HG03439 (cell line): Measurements from ENCODE around the gene RNF146.
A peak's percentile ranks its signal among the peaks of the same experiment; 100 is the strongest.
"Not testable (repeated sequence)": the region's sequence is repeated elsewhere in the genome, so short reads cannot be mapped to it uniquely, and the experiment has no call there.

Experiments
- ATAC-seq: cut with Tn5 transposase; IDR thresholded peaks from one replicate; pipeline ENCODE4 v1.9.1; 2021; ENCODE audit warnings: mild to moderate bottlenecking, moderate library complexity; ENCODE audit not compliant: unreplicated experiment

Gene RNF146, protein sequence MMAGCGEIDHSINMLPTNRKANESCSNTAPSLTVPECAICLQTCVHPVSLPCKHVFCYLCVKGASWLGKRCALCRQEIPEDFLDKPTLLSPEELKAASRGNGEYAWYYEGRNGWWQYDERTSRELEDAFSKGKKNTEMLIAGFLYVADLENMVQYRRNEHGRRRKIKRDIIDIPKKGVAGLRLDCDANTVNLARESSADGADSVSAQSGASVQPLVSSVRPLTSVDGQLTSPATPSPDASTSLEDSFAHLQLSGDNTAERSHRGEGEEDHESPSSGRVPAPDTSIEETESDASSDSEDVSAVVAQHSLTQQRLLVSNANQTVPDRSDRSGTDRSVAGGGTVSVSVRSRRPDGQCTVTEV

GRCh38 chr6:127266178-127266891 lies at the start of gene RNF146:
RNF146 (plus strand) TSS chr6:127266864; CDS start chr6:127280339, 13,475 bp downstream.
- peak; percentile 88 for ATAC-seq

DNA sequence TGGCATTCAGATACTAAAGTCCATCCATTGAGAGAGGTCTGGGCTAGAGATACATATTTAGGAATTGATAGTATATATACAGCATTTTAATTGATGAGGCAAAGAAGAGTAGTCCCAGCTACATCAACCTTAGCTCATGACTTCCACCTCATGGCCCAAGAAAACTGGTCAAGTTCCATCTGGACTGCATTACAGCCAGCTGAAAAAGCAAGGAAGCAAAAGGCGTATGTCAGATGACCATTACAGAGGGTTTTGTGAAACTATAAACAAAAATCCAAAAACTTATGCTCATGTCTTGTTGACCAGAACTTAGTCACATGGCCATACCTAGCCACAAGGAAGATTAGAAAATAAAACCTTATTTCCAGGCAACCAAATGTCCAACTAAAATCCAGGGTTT lies 46.8 kb upstream of the RNF146 start:
- no peak for ATAC-seq

DNA sequence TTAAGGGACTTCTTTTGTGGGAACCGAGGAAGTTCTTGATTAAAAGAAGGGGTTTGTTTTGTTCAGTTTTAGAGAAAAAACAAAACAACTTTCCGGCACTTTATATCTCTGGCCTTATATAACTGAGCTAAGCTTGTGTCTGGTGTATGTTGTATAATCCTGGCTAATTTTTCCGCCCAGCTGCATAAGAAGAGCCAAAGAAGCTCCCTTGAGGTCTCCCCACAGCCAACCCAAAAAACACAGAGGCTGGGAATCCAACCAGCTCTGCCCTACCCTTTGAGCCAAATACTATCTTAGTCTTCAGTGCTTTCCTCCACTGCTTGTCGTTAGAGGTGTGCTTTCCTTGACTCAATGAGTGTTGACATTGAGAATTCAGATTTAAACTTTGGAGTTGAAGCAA lies 45.5 kb upstream of the RNF146 start:
- ATAC-seq: no peak

GRCh38 chr6:127222418-127222817 lies 44.2 kb upstream of the RNF146 start:
- no peak for ATAC-seq

DNA sequence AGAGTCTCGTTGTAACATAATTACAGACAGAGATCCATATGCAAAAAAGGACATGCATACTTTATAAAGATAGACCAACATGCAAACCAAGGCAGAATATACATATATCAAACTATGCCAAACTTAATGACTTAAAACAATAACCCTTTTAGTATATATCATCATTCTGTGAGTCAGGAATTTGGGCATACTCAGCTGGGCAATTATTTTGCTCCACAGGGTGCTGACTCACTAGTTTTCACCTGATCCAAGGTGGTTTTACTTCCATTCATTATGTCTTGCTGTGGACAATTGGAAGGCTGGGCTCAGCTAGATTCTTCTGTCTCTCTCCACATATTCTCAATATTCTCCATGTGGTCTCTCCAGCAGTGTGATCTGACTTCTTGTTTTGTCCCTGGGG lies 41.2 kb upstream of the RNF146 start:
- no peak for ATAC-seq

- ATAC-seq: not testable (repeated sequence)
Measured at GRCh38 chr6:127233819-127234218, 32.8 kb upstream of the RNF146 start.

DNA sequence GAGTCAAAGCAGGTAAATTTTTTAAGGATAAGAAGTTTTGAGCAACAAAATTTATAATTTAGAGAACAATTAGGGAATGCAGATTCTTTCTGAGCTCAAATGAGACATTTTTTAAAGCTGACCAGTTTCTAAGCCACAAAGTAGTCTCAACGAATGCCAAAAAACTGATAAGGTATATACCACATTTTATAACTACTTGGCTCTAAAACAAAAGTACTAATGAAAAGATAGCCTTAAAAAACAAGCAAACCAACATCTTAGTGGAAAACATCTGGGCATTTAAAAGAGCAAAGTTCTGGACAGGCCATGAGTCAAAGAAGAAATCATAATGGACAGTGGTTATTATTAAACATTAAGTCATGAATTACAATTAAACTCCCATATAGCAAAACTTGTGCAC lies 23.2 kb upstream of the RNF146 start:
- no peak for ATAC-seq

DNA sequence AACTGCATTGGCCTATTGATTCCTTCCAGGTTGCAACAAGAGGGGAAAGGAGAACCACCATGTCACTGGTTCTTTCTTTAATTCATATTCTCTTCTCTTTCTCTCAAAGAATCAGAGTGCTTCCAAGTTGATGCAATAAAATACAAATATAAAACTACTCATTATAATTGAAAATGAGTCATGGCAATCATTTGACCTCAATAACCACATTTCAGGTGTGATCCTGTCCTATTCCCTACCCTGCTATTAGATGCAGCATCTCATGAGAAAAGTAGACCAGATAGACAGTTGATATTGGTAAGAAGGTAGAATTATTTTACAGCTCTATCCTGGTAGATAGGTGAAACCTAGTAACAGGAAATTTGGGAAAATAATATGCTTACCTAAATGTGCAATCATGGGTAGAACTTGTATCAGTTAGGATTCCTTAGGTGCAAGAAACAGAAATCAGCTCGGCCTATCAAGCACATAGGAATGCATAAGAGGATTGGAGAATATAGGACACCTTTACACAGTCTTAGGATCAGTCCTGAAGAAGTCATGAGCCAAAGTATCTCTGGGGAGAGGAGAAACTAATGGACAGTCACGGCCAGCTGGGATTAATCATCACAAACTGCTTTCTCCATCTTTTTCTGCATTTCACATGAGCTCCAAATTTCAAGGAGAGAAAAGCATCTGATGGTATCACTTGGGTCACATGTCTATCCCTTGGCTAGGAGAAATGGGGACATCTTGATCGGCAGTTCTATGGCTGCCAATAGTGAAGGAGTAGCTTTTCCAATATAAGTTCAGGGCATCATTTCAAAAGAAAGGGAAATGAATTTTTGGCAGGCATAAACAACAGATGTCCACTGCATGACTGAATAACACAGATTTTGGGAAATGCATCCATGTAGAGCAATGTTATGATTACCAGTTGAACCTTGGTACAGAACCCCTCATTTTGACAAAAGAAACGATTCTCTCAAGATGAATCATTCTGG lies 19.3 kb upstream of the RNF146 start:
- ATAC-seq: no peak

- ATAC-seq: no peak
Measured at GRCh38 chr6:127249621-127250020, 17.0 kb upstream of the RNF146 start.

GRCh38 chr6:127255286-127255685 lies 11.4 kb upstream of the RNF146 start:
- no peak for ATAC-seq

DNA sequence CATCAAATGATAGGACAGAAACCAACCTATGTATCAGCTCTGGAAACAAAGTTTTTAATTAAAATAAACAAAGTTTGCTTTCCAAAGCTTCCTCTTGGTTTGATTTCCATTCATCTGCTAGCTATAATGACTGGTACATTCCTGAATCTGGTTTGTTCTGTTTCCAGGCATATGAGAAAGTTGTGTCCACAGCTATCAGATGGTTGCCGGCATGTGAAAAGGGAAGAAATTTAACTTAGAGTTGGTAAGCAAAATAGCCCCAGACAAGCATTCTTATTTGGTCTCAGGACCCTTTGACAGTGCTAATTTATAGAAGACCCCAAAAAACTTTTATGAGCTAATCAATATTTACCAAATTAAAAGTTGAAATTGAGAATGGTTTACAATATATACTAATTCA lies 3.8 kb upstream of the RNF146 start:
- ATAC-seq: no peak

GRCh38 chr6:127263481-127263880 lies 3.2 kb upstream of the RNF146 start:
- no peak for ATAC-seq

GRCh38 chr6:127266892-127267645 lies 405 bp downstream of the RNF146 start:
- ATAC-seq: peak; percentile 77

GRCh38 chr6:127267646-127268625 lies 1.3 kb downstream of the RNF146 start:
- no peak for ATAC-seq

DNA sequence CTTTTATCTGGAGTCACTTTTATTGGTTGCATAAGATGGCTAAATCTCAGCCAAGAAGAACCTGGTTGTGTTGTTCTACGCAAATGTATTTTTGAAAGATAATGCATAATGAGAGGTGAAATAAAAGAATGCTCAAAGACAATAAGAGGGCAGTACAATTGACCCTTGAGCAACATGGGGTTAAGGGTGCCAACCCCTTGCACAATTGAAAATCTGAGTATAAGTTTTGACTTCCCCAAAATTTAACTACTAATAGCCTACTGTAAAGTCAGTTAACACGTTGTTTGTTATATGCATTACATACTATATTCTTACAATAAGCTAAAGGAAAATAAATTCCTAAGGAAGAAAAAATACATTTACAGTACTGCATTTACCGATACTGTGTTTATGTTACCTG lies 5.9 kb downstream of the RNF146 start:
- ATAC-seq: no peak

- no peak for ATAC-seq
Measured at GRCh38 chr6:127273499-127273898, 6.8 kb downstream of the RNF146 start.

GRCh38 chr6:127276331-127276730 lies 9.7 kb downstream of the RNF146 start:
- no peak for ATAC-seq

- ATAC-seq: no peak
Measured at GRCh38 chr6:127277878-127278843, 11.5 kb downstream of the RNF146 start.
